ENCODE results near the gene C1QTNF8. TPM values are rescaled to one million over a fixed set of nuclear protein-coding genes. Genes with fewer than 3 reads are reported as not detected.

C1QTNF8 gene
- total RNA-seq, 4 donors from 2014 or later, result not detected

- H3K9me3 ChIP-seq, result no peaks in the 10 kb centered on the region
- in situ Hi-C loops (cut with MboI; ENCODE audit: low pct_ligation_motif_present in 1 of 4, low pct_unique_long_range_greater_than_20kb in 1 of 4, low sequenced_read_pairs in 3 of 4), result loop anchor here in 2 of 4 donors (25.0 kb wide), 1 partner anchor 262 kb away; the partner anchor contains the start of gene GNG13 (in 2 of the 2)
- H3K27me3 ChIP-seq, result peaks cover 92% of the 10 kb centered on the region
- no peak overlapping the region for H3K27ac ChIP-seq
- intact Hi-C loops (cut with DNase I; ENCODE audit: low total_unique reads), result no loop called here
- no peak for TF ChIP-seq POLR2A (IDR thresholded peaks at IDR 0.05)
- no peak for TF ChIP-seq POLR2AphosphoS5 (IDR thresholded peaks at IDR 0.05)
- TF ChIP-seq CTCF (IDR thresholded peaks at IDR 0.05), result no peak
- TF ChIP-seq EP300 (IDR thresholded peaks at IDR 0.05; ENCODE audit: low read depth), result no peak
- 65% methylated on average over 11 of the region's 11 CpGs; no CpG with 5 or more reads in 1 of the 2 donors for WGBS, 2 donors (ENCODE audit: low coverage in 1 of 2)
- no peak for DNase-seq
- H3K36me3 ChIP-seq, result no peaks in the 10 kb centered on the region
- H3K4me3 ChIP-seq, result no peak overlapping the region
- peaks cover 0 to 12% (median 10%) of the 10 kb centered on the region in 4 donors for H3K4me1 ChIP-seq
Measured at GRCh38 chr16:1074379-1074649, 21.7 kb downstream of the C1QTNF8 start.

DNA sequence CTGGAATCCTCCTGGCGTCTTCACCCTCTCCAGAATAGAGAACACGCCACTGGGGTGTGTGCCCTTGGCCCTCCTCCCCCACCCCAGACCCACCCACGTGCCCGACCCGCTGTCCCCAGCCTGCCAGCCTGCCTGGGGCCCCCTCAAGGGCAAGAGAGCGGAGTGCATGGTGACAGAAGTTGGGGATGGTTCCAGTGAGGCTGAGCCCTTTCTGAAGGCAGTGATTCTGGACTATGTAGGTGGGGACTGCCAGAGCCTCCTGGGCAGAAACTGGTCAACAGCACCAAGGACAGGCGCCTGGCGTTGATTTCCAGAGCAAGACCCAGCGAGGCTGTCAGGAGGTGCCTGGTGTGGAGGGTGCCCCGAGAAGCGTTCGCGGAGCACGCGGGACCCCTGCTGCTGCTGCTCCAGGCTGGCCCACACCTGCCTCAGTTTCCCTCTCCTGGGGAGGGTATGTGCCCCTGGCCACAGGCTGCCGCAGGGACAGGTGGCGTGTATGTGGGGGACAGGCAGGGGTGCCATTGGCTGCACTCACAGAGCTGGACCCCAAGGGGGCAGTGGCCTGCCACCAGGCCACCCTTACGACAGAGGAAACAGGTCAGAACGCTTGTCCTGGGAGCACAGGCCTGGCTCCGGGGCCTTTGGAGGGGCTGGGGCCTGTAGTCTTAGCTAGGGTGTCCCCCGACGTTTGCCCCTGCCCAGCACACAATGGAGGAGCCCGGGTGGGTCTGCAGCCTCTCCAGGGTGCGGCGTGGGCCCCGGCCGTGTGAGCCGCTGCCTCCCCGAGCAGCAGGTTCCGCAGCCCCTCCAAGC, 22.3 kb downstream of the C1QTNF8 start:
- no peaks in the 10 kb centered on the region for H3K9me3 ChIP-seq
- H3K4me1 ChIP-seq, result peaks cover 0 to 9% (median 7%) of the 10 kb centered on the region in 4 donors
- DNase-seq, result no peak
- peaks cover 93% of the 10 kb centered on the region for H3K27me3 ChIP-seq
- WGBS, 2 donors (ENCODE audit: low coverage in 1 of 2), result 64% methylated on average over 30 of the region's 30 CpGs; no CpG with 5 or more reads in 1 of the 2 donors
- TF ChIP-seq POLR2A (IDR thresholded peaks at IDR 0.05), result no peak
- no peak for TF ChIP-seq CTCF (IDR thresholded peaks at IDR 0.05)
- no peak for TF ChIP-seq EP300 (IDR thresholded peaks at IDR 0.05; ENCODE audit: low read depth)
- TF ChIP-seq POLR2AphosphoS5 (IDR thresholded peaks at IDR 0.05), result no peak
- H3K27ac ChIP-seq, result no peak overlapping the region
- intact Hi-C loops (cut with DNase I; ENCODE audit: low total_unique reads), result no loop called here
- in situ Hi-C loops (cut with MboI; ENCODE audit: low pct_ligation_motif_present in 1 of 4, low pct_unique_long_range_greater_than_20kb in 1 of 4, low sequenced_read_pairs in 3 of 4), result loop anchor here in 2 of 4 donors (25.0 kb wide), 1 partner anchor 261 kb away; the partner anchor contains the start of gene GNG13 (in 2 of the 2)
- no peak overlapping the region for H3K4me3 ChIP-seq
- no peaks in the 10 kb centered on the region for H3K36me3 ChIP-seq

GRCh38 chr16:1073262-1073558, 22.8 kb downstream of the C1QTNF8 start:
- no peak for TF ChIP-seq EP300 (IDR thresholded peaks at IDR 0.05; ENCODE audit: low read depth)
- no peak for TF ChIP-seq CTCF (IDR thresholded peaks at IDR 0.05)
- no peak for TF ChIP-seq POLR2A (IDR thresholded peaks at IDR 0.05)
- TF ChIP-seq POLR2AphosphoS5 (IDR thresholded peaks at IDR 0.05), result no peak
- peaks cover 93% of the 10 kb centered on the region for H3K27me3 ChIP-seq
- no peak for DNase-seq
- no peak overlapping the region for H3K27ac ChIP-seq
- intact Hi-C loops (cut with DNase I; ENCODE audit: low total_unique reads) (no loop called here), in situ Hi-C loops (cut with MboI; ENCODE audit: low pct_ligation_motif_present in 1 of 4, low pct_unique_long_range_greater_than_20kb in 1 of 4, low sequenced_read_pairs in 3 of 4) (loop anchor here in 2 of 4 donors (25.0 kb wide), 1 partner anchor 261 kb away; the partner anchor contains the start of gene GNG13 (in 2 of the 2))
- H3K9me3 ChIP-seq, result no peaks in the 10 kb centered on the region
- H3K36me3 ChIP-seq, result no peaks in the 10 kb centered on the region
- H3K4me3 ChIP-seq, result no peak overlapping the region
- WGBS, 2 donors (ENCODE audit: low coverage in 1 of 2), result 77% methylated on average over 7 of the region's 13 CpGs; no CpG with 5 or more reads in 1 of the 2 donors
- peaks cover 0 to 3% (median 2%) of the 10 kb centered on the region in 4 donors for H3K4me1 ChIP-seq

DNA sequence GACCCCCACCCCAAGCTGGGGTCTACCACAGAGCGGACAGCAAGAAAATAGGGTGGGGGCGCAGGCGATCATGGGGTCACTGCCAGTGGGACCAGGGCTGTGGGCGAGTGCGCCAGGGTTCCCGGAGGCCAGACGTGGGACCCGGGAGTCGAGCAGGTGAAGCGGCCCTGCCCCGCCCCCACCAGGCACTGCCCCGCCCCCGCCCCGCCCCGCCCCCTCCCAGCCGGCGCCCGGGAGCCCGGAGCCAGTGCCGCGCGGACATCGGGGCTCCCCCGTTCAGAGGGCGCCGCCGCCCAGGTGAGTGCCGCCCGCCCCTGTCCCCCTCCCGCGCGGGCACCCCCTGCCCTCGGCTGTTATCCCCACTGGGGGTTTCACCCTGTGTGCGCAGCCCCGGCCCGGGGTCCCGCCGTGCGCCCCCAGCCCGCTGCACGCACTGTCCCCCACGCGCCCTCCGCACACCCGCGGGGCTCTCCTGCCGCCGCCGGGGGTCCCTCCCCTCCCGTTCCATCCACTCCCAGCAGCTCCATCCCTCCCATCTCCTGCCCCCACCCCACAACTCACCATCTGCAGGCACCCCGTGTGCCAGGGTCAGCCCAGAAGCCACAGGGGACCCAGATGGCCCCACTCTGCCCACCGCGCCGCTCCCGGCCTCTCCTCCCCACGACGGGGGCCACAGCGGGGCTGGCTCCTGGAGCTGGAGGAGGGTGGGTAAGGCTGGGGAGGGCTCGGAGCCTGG, 23.4 kb downstream of the C1QTNF8 start, which contains the start of gene SSTR5:
Gene SSTR5, plus strand, starts transcription at position 222 of the 736 bp plus-strand sequence. CDS start 6,122 bp downstream, outside the sequence.
- in situ Hi-C loops (cut with MboI; ENCODE audit: low pct_ligation_motif_present in 1 of 4, low pct_unique_long_range_greater_than_20kb in 1 of 4, low sequenced_read_pairs in 3 of 4), result loop anchor here in 2 of 4 donors (25.0 kb wide), 1 partner anchor 260 kb away; the partner anchor contains the start of gene GNG13 (in 2 of the 2)

More for the DNA sequence above, 23.4 kb downstream of the C1QTNF8 start, which contains the start of gene SSTR5:
- Histone ChIP-seq H3K4me3 (no peak within 1 kb of the TSS), H3K27me3 (peaks cover 93% of the 10 kb centered on the region), H3K9me3 (no peaks in the 10 kb centered on the region), H3K4me1 (no peaks in the 10 kb centered on the region), H3K36me3 (no peaks in the 10 kb centered on the region), H3K27ac (no peak within 1 kb of the TSS)
- 24% methylated on average over 22 of the region's 59 CpGs; no CpG with 5 or more reads in 1 of the 2 donors for WGBS, 2 donors (ENCODE audit: low coverage in 1 of 2)
- no peak for DNase-seq
- no peak for TF ChIP-seq POLR2AphosphoS5 (IDR thresholded peaks at IDR 0.05)
- intact Hi-C loops (cut with DNase I; ENCODE audit: low total_unique reads), result no loop called here
